ENCODE measurements around the gene CASP1. TPM values are rescaled to one million over a fixed set of nuclear protein-coding genes. Genes with fewer than 3 reads are reported as not detected.

The CASP1 gene
- 26.6 and 40.7 TPM in 2 replicates for total RNA-seq

GRCh38 chr11:105034813-105035620 is at the start of gene CASP1:
Gene CASP1 (minus strand): TSS chr11:105035144. CDS start chr11:105035113, 31 bp downstream.

DNA sequence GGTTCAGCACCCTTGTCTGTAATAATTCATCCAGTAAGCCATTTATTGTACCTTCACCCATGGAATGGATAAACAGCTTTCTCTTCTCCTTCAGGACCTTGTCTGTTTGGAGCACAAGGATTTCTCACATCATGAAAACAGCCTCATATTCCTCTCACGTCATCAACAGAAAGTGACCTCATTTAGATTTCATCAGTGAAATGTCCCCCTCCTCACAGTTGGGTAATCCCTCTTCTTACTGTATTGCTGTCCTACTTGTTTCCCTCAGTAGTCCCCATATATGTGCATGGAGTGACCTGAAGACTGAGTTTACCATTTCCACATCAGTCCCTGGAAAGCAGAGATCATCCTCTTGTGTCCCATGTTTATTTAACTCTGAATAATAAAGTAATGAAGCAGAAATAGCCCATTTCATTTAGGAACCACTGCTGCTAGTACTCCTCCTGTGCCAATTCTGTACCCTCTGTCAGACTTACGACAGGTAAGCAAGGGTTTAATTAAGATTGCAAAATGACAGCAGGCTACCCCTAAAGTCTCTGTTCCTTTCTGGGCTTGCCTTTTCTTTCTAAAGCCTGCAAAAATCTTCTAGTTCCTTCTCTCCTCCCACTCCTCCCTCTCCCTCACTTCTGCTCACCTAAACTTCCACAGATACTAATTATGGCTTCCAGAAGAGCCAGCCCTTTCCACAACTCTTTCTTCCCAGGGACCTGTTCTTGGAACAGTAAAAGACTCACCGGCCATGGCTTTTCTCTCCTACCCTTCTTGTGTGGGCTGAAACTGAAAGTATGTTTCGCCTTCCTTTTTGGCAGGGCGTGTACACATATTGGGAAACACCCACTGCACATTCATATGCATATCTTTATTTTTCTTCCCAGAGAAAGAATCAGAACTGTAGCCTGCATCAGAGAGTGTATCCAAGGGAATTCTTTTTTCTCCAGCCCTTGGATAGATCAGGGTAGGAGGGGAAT is 9.9 kb upstream of the CASP1 start, which contains the start of gene CARD16:
Gene CARD16 (minus strand): TSS at position 779 of the 968 bp plus-strand sequence. CDS start 38 bp downstream, at position 741.

DNA sequence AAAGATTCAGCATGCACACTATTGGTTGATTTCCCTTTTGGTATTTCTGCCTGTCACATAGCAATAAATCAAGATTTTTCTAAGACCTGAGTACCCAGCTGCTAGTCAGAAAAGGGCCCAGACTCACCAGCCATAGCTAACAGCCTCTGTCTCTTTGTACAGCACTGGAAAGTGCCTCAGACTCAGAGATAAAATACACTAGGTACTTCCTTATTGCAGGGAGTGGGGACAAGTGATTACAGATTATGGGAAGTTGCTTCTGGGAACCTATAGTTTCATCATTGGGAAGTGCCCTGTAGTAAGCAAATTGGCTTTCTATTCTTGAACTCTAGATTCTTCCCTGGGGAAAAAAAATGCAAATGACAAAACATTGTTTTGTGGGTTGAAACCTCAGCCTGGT is 11.9 kb downstream of the CASP1 start, which contains the start of gene CASP5:
Gene CASP5 (minus strand): TSS at position 166 of the 400 bp plus-strand sequence. CDS start 32 bp downstream, at position 134.

Other genes starting within 250 kb of the CASP1 start
- 0.15 TPM in 1 of 2 replicates, not detected in the other for gene CASP12, start 136.7 kb downstream of the CASP1 start, total RNA-seq
- gene CASP4, start 66.6 kb downstream of the CASP1 start, total RNA-seq = 116 and 179 TPM in 2 replicates
- not detected in 2 replicates for gene CASP5, start 12.0 kb downstream of the CASP1 start, total RNA-seq
- gene CARD16, start 10.2 kb upstream of the CASP1 start, total RNA-seq = 15.3 and 26.3 TPM in 2 replicates
- gene CARD18, start 104.6 kb upstream of the CASP1 start, total RNA-seq = not detected in 2 replicates